GM19328 (cell line): ENCODE measurements around the gene HSPA13.
"Not testable (repeated sequence)": the region's sequence is repeated elsewhere in the genome, so short reads cannot be mapped to it uniquely, and the experiment has no call there.

ENCODE experiments used
- ATAC-seq: cut with Tn5 transposase; IDR thresholded peaks from one replicate; pipeline ENCODE4 v1.9.1; 2021; ENCODE audit warnings: mild to moderate bottlenecking, moderate library complexity; ENCODE audit not compliant: unreplicated experiment

HSPA13 gene, protein sequence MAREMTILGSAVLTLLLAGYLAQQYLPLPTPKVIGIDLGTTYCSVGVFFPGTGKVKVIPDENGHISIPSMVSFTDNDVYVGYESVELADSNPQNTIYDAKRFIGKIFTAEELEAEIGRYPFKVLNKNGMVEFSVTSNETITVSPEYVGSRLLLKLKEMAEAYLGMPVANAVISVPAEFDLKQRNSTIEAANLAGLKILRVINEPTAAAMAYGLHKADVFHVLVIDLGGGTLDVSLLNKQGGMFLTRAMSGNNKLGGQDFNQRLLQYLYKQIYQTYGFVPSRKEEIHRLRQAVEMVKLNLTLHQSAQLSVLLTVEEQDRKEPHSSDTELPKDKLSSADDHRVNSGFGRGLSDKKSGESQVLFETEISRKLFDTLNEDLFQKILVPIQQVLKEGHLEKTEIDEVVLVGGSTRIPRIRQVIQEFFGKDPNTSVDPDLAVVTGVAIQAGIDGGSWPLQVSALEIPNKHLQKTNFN

GRCh38 chr21:14382835-14383595 is at the start of gene HSPA13:
Gene HSPA13 (minus strand): TSS chr21:14383146. CDS start chr21:14383119, 27 bp downstream.
- ATAC-seq: peak; percentile 99

- no peak for ATAC-seq
Observed at GRCh38 chr21:14418920-14419319, 36.0 kb upstream of the HSPA13 start.

- ATAC-seq: no peak
Observed at GRCh38 chr21:14414932-14415508, 32.1 kb upstream of the HSPA13 start.

- ATAC-seq: no peak
Observed at GRCh38 chr21:14405962-14406361, 23.0 kb upstream of the HSPA13 start.

DNA sequence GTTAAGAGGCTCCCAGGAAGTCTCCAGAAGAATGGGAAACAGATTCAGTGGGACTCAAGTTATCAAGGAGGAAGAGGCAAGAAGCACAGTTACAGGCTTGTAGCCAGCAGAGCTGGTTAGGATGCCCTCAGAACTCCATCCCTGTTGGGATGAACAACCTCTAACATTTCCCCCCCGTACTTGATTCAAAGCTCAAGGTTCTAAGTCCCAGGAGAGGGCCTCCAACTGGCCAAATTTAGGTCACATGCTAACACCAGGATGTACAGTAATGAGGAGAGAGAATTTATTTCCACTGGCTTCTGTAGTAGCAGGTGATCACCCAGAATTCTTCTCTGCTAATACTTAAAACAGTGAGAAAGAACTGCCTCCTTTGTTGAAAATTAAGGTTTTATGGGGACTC is 22.3 kb upstream of the HSPA13 start:
- no peak for ATAC-seq

- ATAC-seq: no peak
Observed at GRCh38 chr21:14403681-14404318, 20.9 kb upstream of the HSPA13 start.

GRCh38 chr21:14401217-14401616 is 18.3 kb upstream of the HSPA13 start:
- ATAC-seq: no peak

GRCh38 chr21:14388282-14388681 is 5.3 kb upstream of the HSPA13 start:
- no peak for ATAC-seq

- ATAC-seq: no peak
Observed at GRCh38 chr21:14384453-14384852, 1.5 kb upstream of the HSPA13 start.

DNA sequence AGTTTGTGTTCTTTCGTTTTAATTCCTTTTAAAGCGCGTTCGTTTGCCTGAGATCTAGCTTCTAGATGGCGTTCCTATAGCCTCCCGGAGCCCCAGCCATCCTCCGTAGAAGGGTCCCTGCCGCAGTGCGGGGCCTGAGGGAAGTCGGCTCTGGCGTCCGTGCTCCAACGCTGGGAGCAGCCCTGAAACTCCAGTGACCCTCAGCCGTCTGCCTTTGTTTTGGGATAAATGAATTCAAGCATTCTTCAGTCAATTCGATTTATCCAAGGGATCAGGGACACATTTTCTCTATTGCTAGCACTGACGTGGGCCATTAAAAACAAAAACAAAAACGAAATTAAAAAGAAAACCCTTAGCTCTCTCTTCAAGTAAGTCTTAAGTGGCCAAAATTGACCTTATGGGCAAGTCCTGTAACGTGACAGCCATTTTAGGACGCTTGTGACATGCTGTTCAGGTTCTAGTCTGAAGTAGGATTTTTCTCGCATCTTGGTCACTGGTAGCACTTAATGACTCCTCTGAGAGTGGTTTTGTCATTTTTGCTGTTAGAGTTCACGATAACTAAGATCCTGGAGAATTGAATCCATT is 742 bp upstream of the HSPA13 start:
- peak; percentile 19 for ATAC-seq

DNA sequence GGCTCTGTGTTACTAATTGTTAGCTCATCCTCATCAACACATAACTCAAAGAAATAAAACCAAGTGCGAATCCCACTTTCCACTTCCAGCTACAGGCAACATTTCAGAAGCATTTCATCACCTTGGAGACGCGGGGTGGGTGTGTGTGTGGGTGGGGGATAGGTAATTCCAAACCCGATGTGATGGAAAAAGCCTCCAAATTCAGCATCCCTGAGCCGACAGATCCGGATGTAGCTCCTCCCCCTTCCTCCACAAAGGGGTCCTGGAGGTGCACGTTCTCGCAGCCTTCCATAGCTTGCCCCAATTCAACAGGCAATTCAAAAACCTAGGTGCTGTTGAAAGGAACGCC is 486 bp downstream of the HSPA13 start:
- ATAC-seq: no peak

DNA sequence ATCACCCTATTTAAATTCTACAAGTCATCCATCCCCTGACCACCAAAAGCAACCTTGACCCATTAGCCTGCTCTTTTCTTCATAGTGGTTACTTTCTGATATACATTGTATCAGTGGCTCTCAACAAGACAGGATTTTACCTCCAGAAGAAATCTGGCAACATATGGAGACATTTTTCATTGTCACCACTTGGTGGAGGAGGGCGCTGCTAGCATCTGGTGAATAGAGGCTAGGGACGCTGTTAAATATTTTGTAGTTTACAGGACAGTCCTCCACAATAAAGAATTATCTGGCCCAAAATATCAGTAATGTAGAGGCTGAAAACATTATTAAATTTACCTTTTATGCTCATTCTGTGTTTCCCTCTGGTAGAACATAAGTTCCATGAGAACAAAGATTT is 6.1 kb downstream of the HSPA13 start:
- no peak for ATAC-seq

DNA sequence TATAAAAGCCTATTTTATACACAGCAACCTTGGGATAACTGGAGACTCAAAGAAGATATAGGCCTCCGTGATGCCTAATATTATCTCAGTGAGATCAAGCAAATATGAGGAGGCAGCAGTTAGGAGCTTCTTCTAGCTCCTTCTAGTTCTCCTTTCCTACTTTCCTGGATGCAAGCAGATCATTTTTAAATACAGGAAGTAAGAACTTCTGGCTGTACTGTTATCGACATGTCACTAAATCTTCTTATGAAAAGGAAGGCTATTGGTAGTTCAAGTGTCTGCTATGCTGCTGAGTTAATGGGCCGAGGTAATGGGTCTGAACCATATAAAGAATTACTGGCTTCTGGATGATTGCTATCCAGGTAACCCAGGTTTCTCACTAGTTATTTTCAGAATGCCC is 15.9 kb downstream of the HSPA13 start:
- no peak for ATAC-seq

- no peak for ATAC-seq
Observed at GRCh38 chr21:14361958-14362357, 21.0 kb downstream of the HSPA13 start.

GRCh38 chr21:14358775-14359174 is 24.2 kb downstream of the HSPA13 start:
- no peak for ATAC-seq

GRCh38 chr21:14356746-14357145 is 26.2 kb downstream of the HSPA13 start:
- ATAC-seq: no peak

DNA sequence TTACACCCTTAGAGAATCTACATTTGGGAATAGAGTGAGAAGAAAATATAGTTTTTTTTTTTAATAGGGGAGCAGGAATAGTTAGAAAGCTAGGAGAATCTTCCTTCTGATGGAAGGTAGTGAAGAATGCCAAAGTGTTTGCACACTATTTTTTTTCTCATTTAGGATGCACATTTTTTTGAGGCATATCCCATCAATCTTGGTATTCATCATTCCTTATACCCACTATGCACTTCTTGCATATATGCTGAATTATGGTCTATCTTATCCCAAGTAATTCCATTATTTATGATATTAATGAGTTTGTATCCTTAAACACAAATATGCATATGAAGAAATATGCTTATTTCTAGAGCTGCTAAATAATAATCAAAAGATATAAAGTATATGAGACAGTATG is 28.4 kb downstream of the HSPA13 start:
- ATAC-seq: no peak

- ATAC-seq: no peak
Observed at GRCh38 chr21:14353726-14354125, 29.2 kb downstream of the HSPA13 start.

DNA sequence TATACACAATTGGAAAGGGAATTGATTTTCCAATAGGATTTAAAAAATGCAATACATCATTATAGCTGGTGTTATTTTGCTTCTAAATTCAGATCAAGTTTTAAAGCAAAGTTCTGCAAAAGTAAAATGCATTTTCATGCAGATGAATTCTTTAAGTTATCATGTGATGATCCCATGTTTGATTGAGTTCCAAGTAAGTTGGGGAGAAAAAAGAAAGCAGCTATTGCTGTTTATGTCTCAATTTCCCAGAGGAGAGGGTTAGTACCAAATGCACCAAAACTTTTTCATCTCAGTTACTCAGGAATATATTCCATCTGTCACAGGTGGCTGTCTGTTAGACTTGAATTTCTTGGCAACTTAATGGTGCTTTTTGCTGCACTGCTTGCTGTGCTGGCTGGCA is 29.7 kb downstream of the HSPA13 start:
- ATAC-seq: no peak

GRCh38 chr21:14327346-14327745 is 55.6 kb downstream of the HSPA13 start:
- not testable (repeated sequence) for ATAC-seq

DNA sequence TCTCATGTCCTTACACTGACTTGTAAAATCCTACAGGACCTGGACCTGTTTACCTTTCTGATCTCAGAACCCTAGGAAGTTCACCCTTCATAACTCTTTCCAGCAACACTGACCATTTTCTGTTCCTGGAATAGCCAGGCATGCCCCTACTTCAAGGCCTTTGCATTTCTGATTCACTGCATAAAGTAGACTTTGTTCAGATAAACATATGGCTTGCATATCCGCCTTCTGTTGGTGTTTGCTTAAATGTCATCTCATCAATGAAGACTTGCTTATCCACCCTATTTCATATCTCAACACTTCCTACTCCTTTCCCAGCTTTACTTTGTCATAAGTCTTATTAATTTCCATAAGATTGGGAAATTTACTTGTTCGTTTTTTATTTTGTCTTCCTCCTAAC is 57.4 kb downstream of the HSPA13 start:
- no peak for ATAC-seq
